ENCODE data around the gene XIRP2. TPM values are rescaled to one million over a fixed set of nuclear protein-coding genes. Genes with fewer than 3 reads are reported as not detected.

Gene XIRP2
- total RNA-seq, 1 donor from 2014 or later: not detected

DNA sequence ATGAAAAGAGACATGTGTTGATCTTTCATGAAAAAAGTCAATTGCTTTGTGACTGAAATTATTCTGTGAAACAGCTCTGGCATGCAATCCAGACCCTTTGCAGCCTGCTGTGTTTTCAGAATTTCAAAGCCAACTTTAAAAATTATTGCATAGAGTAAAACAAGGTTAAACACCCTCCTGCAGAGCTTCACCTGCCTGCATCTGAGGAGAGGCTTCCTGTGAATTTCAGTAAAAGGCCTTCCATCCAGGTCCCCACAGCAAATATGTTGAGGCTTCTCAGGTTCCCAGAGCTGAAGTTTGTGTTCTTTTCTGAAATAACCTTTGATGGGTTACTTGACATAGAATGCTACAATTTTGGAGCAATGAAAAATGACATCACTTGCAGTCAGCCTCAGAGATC lies 4.1 kb downstream of the XIRP2 start:
- no peak for DNase-seq
- H3K4me3 Mint-ChIP-seq (ENCODE audit: unreplicated experiment): no peak overlapping the region
- no peaks in the 10 kb centered on the region for H3K9me3 Mint-ChIP-seq (ENCODE audit: unreplicated experiment)
- no peak overlapping the region for H3K27ac Mint-ChIP-seq (ENCODE audit: unreplicated experiment)
- peaks cover 2% of the 10 kb centered on the region for H3K4me1 Mint-ChIP-seq (ENCODE audit: low read depth, unreplicated experiment)
- H3K27me3 Mint-ChIP-seq (ENCODE audit: unreplicated experiment): peaks cover 2% of the 10 kb centered on the region
- no peaks in the 10 kb centered on the region for H3K36me3 Mint-ChIP-seq (ENCODE audit: unreplicated experiment)
- TF ChIP-seq CTCF (IDR thresholded peaks at IDR 0.05; ENCODE audit: partially characterized antibody, unreplicated experiment): no peak

- H3K9me3 Mint-ChIP-seq (ENCODE audit: unreplicated experiment): no peaks in the 10 kb centered on the region
- TF ChIP-seq CTCF (IDR thresholded peaks at IDR 0.05; ENCODE audit: partially characterized antibody, unreplicated experiment): no peak
- no peak overlapping the region for H3K4me3 Mint-ChIP-seq (ENCODE audit: unreplicated experiment)
- no peak for DNase-seq
- no peaks in the 10 kb centered on the region for H3K4me1 Mint-ChIP-seq (ENCODE audit: low read depth, unreplicated experiment)
- H3K36me3 Mint-ChIP-seq (ENCODE audit: unreplicated experiment): no peaks in the 10 kb centered on the region
- no peak overlapping the region for H3K27ac Mint-ChIP-seq (ENCODE audit: unreplicated experiment)
- peaks cover 2% of the 10 kb centered on the region for H3K27me3 Mint-ChIP-seq (ENCODE audit: unreplicated experiment)
These were observed 7.0 kb downstream of the XIRP2 start for GRCh38 chr2:166895243-166895642.

DNA sequence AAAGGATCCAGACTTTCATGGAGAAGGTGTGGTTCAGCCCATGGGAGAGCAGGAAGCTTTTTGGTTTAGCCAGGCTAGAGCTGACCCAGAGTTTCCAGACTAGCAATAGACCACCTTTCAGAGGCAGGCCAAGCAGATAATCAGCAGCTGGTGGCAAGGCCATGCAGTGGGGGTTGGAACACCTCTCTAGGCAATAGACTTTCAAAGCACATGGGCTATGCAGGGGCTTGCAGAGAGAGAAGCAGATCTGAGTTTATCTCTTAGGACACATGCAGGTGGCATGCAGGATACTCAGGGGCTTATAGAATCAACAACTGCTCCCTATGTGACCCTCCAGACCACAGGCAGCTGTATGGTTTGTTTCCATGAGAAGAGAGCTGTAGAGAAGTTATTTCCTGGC lies 9.4 kb downstream of the XIRP2 start:
- H3K27me3 Mint-ChIP-seq (ENCODE audit: unreplicated experiment): no peaks in the 10 kb centered on the region

DNA sequence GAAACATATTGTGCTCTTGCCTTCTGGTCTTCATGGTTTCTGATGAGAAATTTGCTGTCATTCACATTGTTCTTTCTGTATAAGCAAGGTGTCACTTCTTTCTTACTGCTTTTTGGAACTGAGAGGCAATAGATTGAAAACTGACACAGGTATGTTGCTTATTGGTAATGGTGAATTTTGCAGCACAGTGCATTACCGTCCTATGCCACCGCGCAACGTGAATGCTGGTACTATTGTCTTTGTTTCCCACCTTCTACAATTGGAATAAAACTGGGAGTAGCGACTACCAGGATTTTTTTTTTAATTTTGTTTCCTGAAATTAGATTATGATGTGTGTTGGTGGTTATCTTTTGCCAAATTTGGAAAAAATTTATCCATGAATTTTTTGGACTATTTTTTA lies 11.4 kb downstream of the XIRP2 start:
- no peaks in the 10 kb centered on the region for H3K27me3 Mint-ChIP-seq (ENCODE audit: unreplicated experiment)
- H3K4me3 Mint-ChIP-seq (ENCODE audit: unreplicated experiment): no peak overlapping the region
- no peaks in the 10 kb centered on the region for H3K36me3 Mint-ChIP-seq (ENCODE audit: unreplicated experiment)
- no peaks in the 10 kb centered on the region for H3K9me3 Mint-ChIP-seq (ENCODE audit: unreplicated experiment)
- no peak for TF ChIP-seq CTCF (IDR thresholded peaks at IDR 0.05; ENCODE audit: partially characterized antibody, unreplicated experiment)
- no peak for DNase-seq
- H3K4me1 Mint-ChIP-seq (ENCODE audit: low read depth, unreplicated experiment): no peaks in the 10 kb centered on the region
- H3K27ac Mint-ChIP-seq (ENCODE audit: unreplicated experiment): no peak overlapping the region

More for the DNA sequence above, 9.4 kb downstream of the XIRP2 start:
- no peak overlapping the region for H3K4me3 Mint-ChIP-seq (ENCODE audit: unreplicated experiment)
- H3K9me3 Mint-ChIP-seq (ENCODE audit: unreplicated experiment): no peaks in the 10 kb centered on the region
- H3K36me3 Mint-ChIP-seq (ENCODE audit: unreplicated experiment): no peaks in the 10 kb centered on the region
- H3K27ac Mint-ChIP-seq (ENCODE audit: unreplicated experiment): no peak overlapping the region
- DNase-seq: no peak
- no peaks in the 10 kb centered on the region for H3K4me1 Mint-ChIP-seq (ENCODE audit: low read depth, unreplicated experiment)
- no peak for TF ChIP-seq CTCF (IDR thresholded peaks at IDR 0.05; ENCODE audit: partially characterized antibody, unreplicated experiment)

DNA sequence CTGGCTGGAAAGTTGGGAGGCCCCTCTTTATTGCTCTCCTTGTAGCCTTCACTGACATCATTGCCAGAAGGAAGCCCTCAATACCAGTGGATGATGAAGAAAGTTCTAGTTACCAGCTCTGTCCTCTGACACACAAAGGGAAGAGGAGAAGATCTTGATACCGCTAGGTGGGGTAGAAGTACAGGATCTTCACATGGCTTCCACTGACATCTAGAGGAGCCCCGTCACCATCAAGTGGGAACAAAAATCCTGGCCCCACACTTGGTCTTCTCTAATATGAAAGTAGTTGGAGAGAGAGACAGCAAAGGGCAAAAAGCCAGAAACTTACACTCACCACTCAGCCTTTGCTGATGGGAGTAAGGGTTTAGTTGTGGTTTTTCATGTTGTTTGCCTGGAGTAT lies 12.4 kb downstream of the XIRP2 start:
- Mint-ChIP-seq H3K36me3 (ENCODE audit: unreplicated experiment) (no peaks in the 10 kb centered on the region), H3K4me3 (ENCODE audit: unreplicated experiment) (no peak overlapping the region), H3K27ac (ENCODE audit: unreplicated experiment) (no peak overlapping the region), H3K4me1 (ENCODE audit: low read depth, unreplicated experiment) (no peaks in the 10 kb centered on the region), H3K27me3 (ENCODE audit: unreplicated experiment) (no peaks in the 10 kb centered on the region), H3K9me3 (ENCODE audit: unreplicated experiment) (no peaks in the 10 kb centered on the region)
- DNase-seq: no peak
- no peak for TF ChIP-seq CTCF (IDR thresholded peaks at IDR 0.05; ENCODE audit: partially characterized antibody, unreplicated experiment)
